ENCODE results near the gene ADAM12. TPM values are rescaled to one million over a fixed set of nuclear protein-coding genes. Genes with fewer than 3 reads are reported as not detected.

ADAM12 gene
- total and polyA plus RNA-seq, 9 of the 15 experiments (the other 6 are each of a cell fraction or from before 2014, with no cell fraction given) = not detected

- in situ Hi-C loops (cut with MboI) = no loop called here
- no peak for FAIRE-seq
Measured at GRCh38 chr10:126277181-126277580, 111.1 kb downstream of the ADAM12 start.

More at GRCh38 chr10:126277181-126277580, 111.1 kb downstream of the ADAM12 start:
- no peak for DNase-seq (ENCODE audit: extremely low read depth in 1 of 4, low spot score in 3 of 4)
- no TSS peak for BruUV-seq (replicated peaks)
- Histone ChIP-seq H3K9me3 (replicated peaks; ENCODE audit: control insufficient read depth, insufficient read depth, low read depth, low read length) (no peaks in the 10 kb centered on the region), H4K20me1 (replicated peaks; ENCODE audit: control insufficient read depth, insufficient read depth, low read length) (no peaks in the 10 kb centered on the region), H3K9ac (ENCODE audit: insufficient read depth in 1 of 2, low read depth in 2 of 2, low read length in 2 of 2) (no peak overlapping the region), H2AFZ (ENCODE audit: low read depth, low read length) (no peak overlapping the region), H3K79me2 (ENCODE audit: control insufficient read depth, insufficient read depth, low read length) (no peaks in the 10 kb centered on the region), H3K27me3 (ENCODE audit: control insufficient read depth in 2 of 2, insufficient read depth in 2 of 2, low read length in 2 of 2) (no peaks in the 10 kb centered on the region; a peak in 2 of 5 replicates), H3K9me1 (ENCODE audit: control insufficient read depth, insufficient read depth, low read length) (no peaks in the 10 kb centered on the region), H3K27ac (ENCODE audit: extremely low read depth, low read depth, low read length) (no peak overlapping the region), H3K4me3 (no peak overlapping the region), H3K4me2 (ENCODE audit: insufficient read depth, low read length) (no peak overlapping the region), H3K36me3 (ENCODE audit: control insufficient read depth, insufficient read depth, low read length) (no peaks in the 10 kb centered on the region), H3K4me1 (replicated peaks in 1 of 2; ENCODE audit: control insufficient read depth in 2 of 2, insufficient read depth in 2 of 2, low read length in 2 of 2) (no peaks in the 10 kb centered on the region)
- ChIA-PET POLR2A (no interaction called here), CTCF (ENCODE audit: low intra/inter-chr PET ratio) (no interaction called here)
- 2% methylated on average over 4 of the region's 5 CpGs for WGBS (ENCODE audit: insufficient coverage, low coverage, missing lambda C conversion rate)
- no peak for TF ChIP-seq NCOR1 (IDR thresholded peaks at IDR 0.05)
- TF ChIP-seq ZC3H8 (IDR thresholded peaks at IDR 0.05) = no peak
- no peak for TF ChIP-seq KAT7 (CRISPR knock-in tag; IDR thresholded peaks at IDR 0.05; ENCODE audit: borderline replicate concordance)
- no peak for TF ChIP-seq ZBED1 (IDR thresholded peaks at IDR 0.05)
- TF ChIP-seq ZNF592 (IDR thresholded peaks at IDR 0.05) = no peak
- TF ChIP-seq DNMT1 (IDR thresholded peaks at IDR 0.05) = no peak
- TF ChIP-seq ZNF584 (CRISPR knock-in tag; IDR thresholded peaks at IDR 0.05; ENCODE audit: low read depth) = no peak
- TF ChIP-seq FOSL1 (tag; conservative IDR thresholded peaks at IDR 0.05) = no peak
- no peak for TF ChIP-seq CBFA2T2 (conservative IDR thresholded peaks at IDR 0.05)
- TF ChIP-seq ZNF217 (CRISPR knock-in tag; IDR thresholded peaks at IDR 0.05) = no peak
- TF ChIP-seq MITF (IDR thresholded peaks at IDR 0.05) = no peak
- no peak for TF ChIP-seq NONO (IDR thresholded peaks at IDR 0.05; ENCODE audit: low read depth in 2 of 2, low read length in 1 of 2)
- TF ChIP-seq THRA (IDR thresholded peaks at IDR 0.05) = no peak
- no peak for TF ChIP-seq NEUROD1 (IDR thresholded peaks at IDR 0.05; ENCODE audit: borderline replicate concordance, low read depth, low read length, partially characterized antibody)
- no peak for TF ChIP-seq ELK3 (CRISPR knock-in tag; IDR thresholded peaks at IDR 0.05)
- TF ChIP-seq SAFB (IDR thresholded peaks at IDR 0.05; ENCODE audit: borderline replicate concordance, low read depth, low read length) = no peak
- TF ChIP-seq NFXL1 (CRISPR knock-in tag; IDR thresholded peaks at IDR 0.05) = no peak
- ATAC-seq = no peak
- intact Hi-C loops (cut with micrococcal nuclease) = no loop called here

Data from K562 (cell line).